Neural cell (in vitro differentiated cells): ENCODE measurements around the gene IFNGR1. TPM values are rescaled to one million over a fixed set of nuclear protein-coding genes. Genes with fewer than 3 reads are reported as not detected.

ENCODE experiments used
- H2AFZ ChIP-seq: fragments of 200-600, 300-800 bp; sonication (generic), shearing (Covaris generic); 2 replicates; pipeline ENCODE4 v1.6.0; 2014; ENCODE audit warnings: low read depth, mild to moderate bottlenecking, antibody characterized with exemption, low read length, moderate library complexity
- H3F3A ChIP-seq: fragments of 200-600 bp; shearing (Covaris generic); 2 replicates; pipeline ENCODE4 v1.6.1; 2016; ENCODE audit warnings: mild to moderate bottlenecking, moderate library complexity, mixed read lengths, antibody characterized with exemption, low read length; ENCODE audit not compliant: insufficient read depth, poor library complexity, severe bottlenecking
- H3K27ac ChIP-seq: fragments of 200-600, 300-800 bp; sonication (generic), shearing (Covaris generic); 2 replicates; pipeline ENCODE4 v1.5.1; 2014; ENCODE audit warnings: mild to moderate bottlenecking, low read length, moderate library complexity
- H3K27me3 ChIP-seq: fragments of 300-800, 200-600 bp; sonication (generic), shearing (Covaris generic); 2 replicates; pipeline ENCODE4 v1.6.0; 2014; ENCODE audit warnings: mild to moderate bottlenecking, low read depth, low read length, moderate library complexity; ENCODE audit not compliant: insufficient read depth
- H3K36me3 ChIP-seq: fragments of 300-800, 200-600 bp; sonication (generic), shearing (Covaris generic); 2 replicates; pipeline ENCODE4 v1.5.1; 2014; ENCODE audit warnings: mild to moderate bottlenecking, antibody characterized with exemption, low read length, moderate library complexity; ENCODE audit not compliant: insufficient read depth
- H3K4me2 ChIP-seq: fragments of 300-800, 200-600 bp; sonication (generic), shearing (Covaris generic); 2 replicates; pipeline ENCODE4 v1.6.0; 2014; ENCODE audit warnings: mild to moderate bottlenecking, low read length
- H3K4me3 ChIP-seq: fragments of 300-800, 200-600 bp; sonication (generic), shearing (Covaris generic); 2 replicates; pipeline ENCODE4 v1.5.1; 2014; ENCODE audit warnings: mild to moderate bottlenecking, low read length, moderate library complexity
- H3K79me2 ChIP-seq: fragments of 200-600 bp; shearing (Covaris generic); replicated peaks from 2 replicates; pipeline ENCODE4 v1.6.0; 2014; ENCODE audit warnings: mild to moderate bottlenecking, low read length, moderate library complexity; ENCODE audit not compliant: insufficient read depth
- H3K9ac ChIP-seq: fragments of 300-800, 200-600 bp; sonication (generic), shearing (Covaris generic); 2 replicates; pipeline ENCODE4 v1.6.1; 2016; ENCODE audit warnings: mild to moderate bottlenecking, low read length, mixed read lengths
- H3K9me2 ChIP-seq: fragments of 200-600 bp; shearing (Covaris generic); 2 replicates; pipeline ENCODE4 v1.6.1; 2016; ENCODE audit warnings: mild to moderate bottlenecking, low read length, mixed read lengths; ENCODE audit not compliant: insufficient read depth
- H3K9me3 ChIP-seq: fragments of 200-600, 300-800 bp; sonication (generic), shearing (Covaris generic); 2 replicates; pipeline ENCODE4 v1.6.1; 2016; ENCODE audit warnings: mild to moderate bottlenecking, mixed run types, low read length, moderate library complexity, mixed read lengths
- H4K20me1 ChIP-seq: fragments of 200-600 bp; shearing (Covaris generic); 2 replicates; pipeline ENCODE4 v1.6.1; 2016; ENCODE audit warnings: mild to moderate bottlenecking, mixed run types; ENCODE audit not compliant: insufficient read depth
- EP300 ChIP-seq: fragments of 450-650 bp; conservative IDR thresholded peaks from 2 replicates; pipeline ENCODE4 v1.6.1; 2014; ENCODE audit warnings: antibody characterized with exemption, mild to moderate bottlenecking, moderate library complexity; ENCODE audit not compliant: poor library complexity, severe bottlenecking
- EZH2 ChIP-seq: fragments of 200-600, 300-800 bp; shearing (Covaris generic), sonication (generic); IDR thresholded peaks from 2 replicates; pipeline ENCODE4 v1.6.1; 2014; ENCODE audit warnings: antibody characterized with exemption, low read length, borderline replicate concordance, mild to moderate bottlenecking; ENCODE audit not compliant: insufficient read depth, poor library complexity, severe bottlenecking
- MXI1 ChIP-seq: fragments of 450-650 bp; conservative IDR thresholded peaks from 2 replicates; pipeline ENCODE4 v1.6.1; 2014; ENCODE audit warnings: antibody characterized with exemption, mild to moderate bottlenecking; ENCODE audit not compliant: poor library complexity, severe bottlenecking
- POLR2AphosphoS5 ChIP-seq: IDR thresholded peaks from 2 replicates; pipeline ENCODE4 v1.6.1; 2012
- RAD21 ChIP-seq: fragments of 450-650 bp; conservative IDR thresholded peaks from 2 replicates; pipeline ENCODE4 v1.6.1; 2014; ENCODE audit warnings: antibody characterized with exemption, mild to moderate bottlenecking, moderate library complexity
- SMC3 ChIP-seq: fragments of 450-650 bp; conservative IDR thresholded peaks from 2 replicates; pipeline ENCODE4 v1.6.1; 2014; ENCODE audit warnings: antibody characterized with exemption, mild to moderate bottlenecking, moderate library complexity; ENCODE audit not compliant: poor library complexity
- TAF1 ChIP-seq: IDR thresholded peaks from 2 replicates; pipeline ENCODE4 v1.6.1; 2012; ENCODE audit warnings: low read depth
- polyA plus RNA-seq: library from polyadenylated mRNA; depleted of rRNA; stranded (reverse); fragments of >200 nt; gene quantifications from 2 replicates; pipeline ENCODE4 v1.2.3, GENCODE V29; 2014
- TF ChIP-seq, protein P1 (sequence below): IDR thresholded peaks from 2 replicates; pipeline ENCODE4 v1.6.1; 2012; ENCODE audit warnings: borderline replicate concordance
- TF ChIP-seq, protein P2 (sequence below): fragments of 450-650 bp; IDR thresholded peaks from 2 replicates; pipeline ENCODE4 v1.5.1; 2014; ENCODE audit warnings: antibody characterized with exemption, mild to moderate bottlenecking, moderate library complexity; ENCODE audit not compliant: poor library complexity, severe bottlenecking

The IFNGR1 gene
- polyA plus RNA-seq, 1 donor from 2014 or later = 57.2 TPM

DNA sequence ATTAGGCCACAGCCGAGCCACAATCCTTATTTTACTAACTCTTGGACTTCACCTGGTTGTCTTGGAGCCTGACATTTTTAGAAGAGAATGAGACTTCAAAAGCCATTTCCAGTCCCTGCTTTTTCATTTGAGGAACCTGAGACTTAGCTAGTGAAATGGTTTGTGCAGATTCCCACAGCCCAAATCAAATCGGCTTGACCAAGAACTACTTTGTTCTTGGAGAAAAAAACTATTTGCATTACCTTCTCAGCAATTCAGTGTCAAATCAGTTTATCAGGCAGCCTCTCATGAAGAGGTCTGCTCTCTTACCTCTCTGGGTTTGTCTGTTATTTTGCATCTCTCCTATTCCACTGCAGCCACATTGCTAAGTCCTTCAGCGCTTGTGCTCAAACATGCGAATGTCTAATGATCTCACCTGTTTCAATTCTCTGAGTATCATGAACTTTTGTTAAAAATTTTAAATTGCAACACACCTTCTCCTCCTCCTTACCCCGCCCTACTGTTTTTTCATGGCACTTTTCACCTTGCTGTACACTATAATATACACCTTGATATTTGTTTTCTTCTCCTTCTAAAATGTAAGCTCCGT lies 573 bp upstream of the IFNGR1 start:
- no peaks in the 10 kb centered on the region for H3F3A ChIP-seq
- no peak for TF ChIP-seq EP300
- TF ChIP-seq EZH2 = no peak
- TF ChIP-seq, protein P1, sequence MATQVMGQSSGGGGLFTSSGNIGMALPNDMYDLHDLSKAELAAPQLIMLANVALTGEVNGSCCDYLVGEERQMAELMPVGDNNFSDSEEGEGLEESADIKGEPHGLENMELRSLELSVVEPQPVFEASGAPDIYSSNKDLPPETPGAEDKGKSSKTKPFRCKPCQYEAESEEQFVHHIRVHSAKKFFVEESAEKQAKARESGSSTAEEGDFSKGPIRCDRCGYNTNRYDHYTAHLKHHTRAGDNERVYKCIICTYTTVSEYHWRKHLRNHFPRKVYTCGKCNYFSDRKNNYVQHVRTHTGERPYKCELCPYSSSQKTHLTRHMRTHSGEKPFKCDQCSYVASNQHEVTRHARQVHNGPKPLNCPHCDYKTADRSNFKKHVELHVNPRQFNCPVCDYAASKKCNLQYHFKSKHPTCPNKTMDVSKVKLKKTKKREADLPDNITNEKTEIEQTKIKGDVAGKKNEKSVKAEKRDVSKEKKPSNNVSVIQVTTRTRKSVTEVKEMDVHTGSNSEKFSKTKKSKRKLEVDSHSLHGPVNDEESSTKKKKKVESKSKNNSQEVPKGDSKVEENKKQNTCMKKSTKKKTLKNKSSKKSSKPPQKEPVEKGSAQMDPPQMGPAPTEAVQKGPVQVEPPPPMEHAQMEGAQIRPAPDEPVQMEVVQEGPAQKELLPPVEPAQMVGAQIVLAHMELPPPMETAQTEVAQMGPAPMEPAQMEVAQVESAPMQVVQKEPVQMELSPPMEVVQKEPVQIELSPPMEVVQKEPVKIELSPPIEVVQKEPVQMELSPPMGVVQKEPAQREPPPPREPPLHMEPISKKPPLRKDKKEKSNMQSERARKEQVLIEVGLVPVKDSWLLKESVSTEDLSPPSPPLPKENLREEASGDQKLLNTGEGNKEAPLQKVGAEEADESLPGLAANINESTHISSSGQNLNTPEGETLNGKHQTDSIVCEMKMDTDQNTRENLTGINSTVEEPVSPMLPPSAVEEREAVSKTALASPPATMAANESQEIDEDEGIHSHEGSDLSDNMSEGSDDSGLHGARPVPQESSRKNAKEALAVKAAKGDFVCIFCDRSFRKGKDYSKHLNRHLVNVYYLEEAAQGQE = no peak
- no peak for TF ChIP-seq TAF1
- TF ChIP-seq MXI1 = no peak
- TF ChIP-seq SMC3 = no peak
- TF ChIP-seq RAD21 = no peak
- TF ChIP-seq POLR2AphosphoS5 = no peak
- TF ChIP-seq, protein P2, sequence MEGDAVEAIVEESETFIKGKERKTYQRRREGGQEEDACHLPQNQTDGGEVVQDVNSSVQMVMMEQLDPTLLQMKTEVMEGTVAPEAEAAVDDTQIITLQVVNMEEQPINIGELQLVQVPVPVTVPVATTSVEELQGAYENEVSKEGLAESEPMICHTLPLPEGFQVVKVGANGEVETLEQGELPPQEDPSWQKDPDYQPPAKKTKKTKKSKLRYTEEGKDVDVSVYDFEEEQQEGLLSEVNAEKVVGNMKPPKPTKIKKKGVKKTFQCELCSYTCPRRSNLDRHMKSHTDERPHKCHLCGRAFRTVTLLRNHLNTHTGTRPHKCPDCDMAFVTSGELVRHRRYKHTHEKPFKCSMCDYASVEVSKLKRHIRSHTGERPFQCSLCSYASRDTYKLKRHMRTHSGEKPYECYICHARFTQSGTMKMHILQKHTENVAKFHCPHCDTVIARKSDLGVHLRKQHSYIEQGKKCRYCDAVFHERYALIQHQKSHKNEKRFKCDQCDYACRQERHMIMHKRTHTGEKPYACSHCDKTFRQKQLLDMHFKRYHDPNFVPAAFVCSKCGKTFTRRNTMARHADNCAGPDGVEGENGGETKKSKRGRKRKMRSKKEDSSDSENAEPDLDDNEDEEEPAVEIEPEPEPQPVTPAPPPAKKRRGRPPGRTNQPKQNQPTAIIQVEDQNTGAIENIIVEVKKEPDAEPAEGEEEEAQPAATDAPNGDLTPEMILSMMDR = no peak
- no peaks in the 10 kb centered on the region for H3K36me3 ChIP-seq
- H3K27me3 ChIP-seq = no peaks in the 10 kb centered on the region
- H3K79me2 ChIP-seq = peaks cover 41% of the 10 kb centered on the region
- peak overlapping the region; percentile 96 for H3K4me3 ChIP-seq
- H2AFZ ChIP-seq = peak overlapping the region; percentile 81
- H3K9me2 ChIP-seq = no peaks in the 10 kb centered on the region
- peak overlapping the region; percentile 93 for H3K9ac ChIP-seq
- peak overlapping the region; percentile 92 for H3K27ac ChIP-seq
- no peaks in the 10 kb centered on the region for H3K9me3 ChIP-seq
- no peaks in the 10 kb centered on the region for H4K20me1 ChIP-seq
- H3K4me2 ChIP-seq = peak overlapping the region; percentile 83

DNA sequence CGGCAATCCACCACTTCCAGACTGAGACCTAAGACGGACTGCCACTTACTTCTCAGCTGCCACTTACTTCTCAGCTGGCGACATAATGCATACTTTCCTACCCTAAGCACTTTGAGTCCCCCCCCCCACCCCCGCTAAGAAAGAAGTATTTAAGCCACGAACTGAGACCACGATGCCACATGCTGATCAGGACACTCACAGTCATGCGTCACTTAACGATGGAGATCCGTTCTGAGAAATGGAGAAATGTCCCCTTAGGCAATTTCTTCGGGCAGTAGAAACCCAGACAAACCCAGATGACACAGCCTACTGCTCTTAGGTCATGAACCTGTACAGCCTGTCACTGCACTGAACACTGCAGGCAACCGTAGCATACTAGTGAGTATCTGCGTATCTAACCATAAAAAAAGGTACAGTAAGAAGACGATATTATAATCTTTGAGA lies 690 bp downstream of the IFNGR1 start:
- Histone ChIP-seq H3K9ac (peak overlapping the region; percentile 93), H3K4me2 (peak overlapping the region; percentile 63), H4K20me1 (no peaks in the 10 kb centered on the region), H3K27ac (peak overlapping the region; percentile 92), H3F3A (no peaks in the 10 kb centered on the region), H3K36me3 (no peaks in the 10 kb centered on the region), H2AFZ (peak overlapping the region; percentile 92), H3K4me3 (peak overlapping the region; percentile 96), H3K27me3 (no peaks in the 10 kb centered on the region), H3K9me3 (no peaks in the 10 kb centered on the region), H3K9me2 (no peaks in the 10 kb centered on the region), H3K79me2 (peaks cover 45% of the 10 kb centered on the region)
- TF ChIP-seq MXI1 (no peak), TAF1 (no peak), EP300 (no peak), EZH2 (no peak), RAD21 (no peak), POLR2AphosphoS5 (peak; percentile 10)
